Measurements from ENCODE around the gene PLVAP.

PLVAP gene

GRCh38 chr19:17353386-17353785 is 23.8 kb downstream of the PLVAP start:
- DNase-seq: no peak

GRCh38 chr19:17352608-17353280 is 24.4 kb downstream of the PLVAP start:
- no peak for DNase-seq

GRCh38 chr19:17351815-17352435 is 25.2 kb downstream of the PLVAP start:
- no peak for DNase-seq

- DNase-seq: peak; percentile 76
Measured at GRCh38 chr19:17348700-17349099, 28.4 kb downstream of the PLVAP start.

- no peak for DNase-seq
Measured at GRCh38 chr19:17347877-17348276, 29.3 kb downstream of the PLVAP start.

GRCh38 chr19:17347361-17347760 is 29.8 kb downstream of the PLVAP start:
- DNase-seq: no peak

GRCh38 chr19:17346109-17346671 is 31.0 kb downstream of the PLVAP start:
- DNase-seq: peak; percentile 57

- no peak for DNase-seq
Measured at GRCh38 chr19:17341845-17342244, 35.3 kb downstream of the PLVAP start.

- DNase-seq: no peak
Measured at GRCh38 chr19:17341386-17341785, 35.8 kb downstream of the PLVAP start.

- no peak for DNase-seq
Measured at GRCh38 chr19:17340871-17341357, 36.2 kb downstream of the PLVAP start.

GRCh38 chr19:17340302-17340870 is 36.8 kb downstream of the PLVAP start:
- DNase-seq: no peak

GRCh38 chr19:17339088-17339741 is 37.9 kb downstream of the PLVAP start:
- DNase-seq: no peak

GRCh38 chr19:17338433-17339078 is 38.6 kb downstream of the PLVAP start:
- no peak for DNase-seq

GRCh38 chr19:17337675-17338432 is 39.3 kb downstream of the PLVAP start:
- peak; percentile 46 for DNase-seq

GRCh38 chr19:17336872-17337674 is 40.1 kb downstream of the PLVAP start, which contains the start of gene GTPBP3:
Gene GTPBP3 (plus strand): TSS chr19:17337553. CDS start chr19:17337612, 59 bp downstream.
- peak; percentile 99 for DNase-seq

GRCh38 chr19:17335575-17335974 is 41.6 kb downstream of the PLVAP start:
- no peak for DNase-seq

GRCh38 chr19:17334414-17335409 is 42.4 kb downstream of the PLVAP start, which contains the start of gene ANO8:
Gene ANO8 (minus strand): TSS chr19:17334855. CDS start chr19:17334670, 185 bp downstream.
- DNase-seq: peak; percentile 98

GRCh38 chr19:17333611-17334413 is 43.3 kb downstream of the PLVAP start:
- DNase-seq: peak; percentile 87

All from EL (cell line).